Activated CD4-positive, alpha-beta T cell treated with anti-CD3 and anti-CD28 coated beads, Interleukin-2, amount 50 U/mL, for 1 hour (primary cell): Measurements from ENCODE around the gene CBY2.
"Not testable (repeated sequence)": the region's sequence is repeated elsewhere in the genome, so short reads cannot be mapped to it uniquely, and the experiment has no call there.

Experiments used
- DNase-seq: peaks from one replicate; pipeline ENCODE4 v3.0.0-alpha.2; 2020

Gene CBY2

DNA sequence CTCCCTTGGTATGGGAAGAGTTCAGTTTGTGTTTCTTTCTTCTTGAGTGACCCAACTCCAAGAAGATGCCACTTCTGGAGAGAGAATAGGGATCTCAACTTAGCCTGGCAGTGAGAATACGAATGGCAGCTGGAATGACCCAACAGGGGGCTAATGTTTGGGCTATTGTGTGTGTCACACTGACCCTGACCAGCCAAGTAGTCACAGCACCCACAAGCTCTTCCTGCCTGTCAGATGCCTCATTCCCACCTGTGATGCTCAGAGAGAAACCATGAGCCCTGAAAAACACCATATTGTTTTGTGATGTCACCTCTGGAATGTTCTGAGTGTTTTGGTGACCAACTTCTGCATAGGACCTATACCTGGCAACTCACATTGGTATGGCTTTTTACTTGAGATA, at the start of gene CBY2:
Gene CBY2, plus strand, starts transcription at position 233 of the 400 bp plus-strand sequence. Its CDS starts 71 bp downstream, at position 304.
- no peak for DNase-seq

DNA sequence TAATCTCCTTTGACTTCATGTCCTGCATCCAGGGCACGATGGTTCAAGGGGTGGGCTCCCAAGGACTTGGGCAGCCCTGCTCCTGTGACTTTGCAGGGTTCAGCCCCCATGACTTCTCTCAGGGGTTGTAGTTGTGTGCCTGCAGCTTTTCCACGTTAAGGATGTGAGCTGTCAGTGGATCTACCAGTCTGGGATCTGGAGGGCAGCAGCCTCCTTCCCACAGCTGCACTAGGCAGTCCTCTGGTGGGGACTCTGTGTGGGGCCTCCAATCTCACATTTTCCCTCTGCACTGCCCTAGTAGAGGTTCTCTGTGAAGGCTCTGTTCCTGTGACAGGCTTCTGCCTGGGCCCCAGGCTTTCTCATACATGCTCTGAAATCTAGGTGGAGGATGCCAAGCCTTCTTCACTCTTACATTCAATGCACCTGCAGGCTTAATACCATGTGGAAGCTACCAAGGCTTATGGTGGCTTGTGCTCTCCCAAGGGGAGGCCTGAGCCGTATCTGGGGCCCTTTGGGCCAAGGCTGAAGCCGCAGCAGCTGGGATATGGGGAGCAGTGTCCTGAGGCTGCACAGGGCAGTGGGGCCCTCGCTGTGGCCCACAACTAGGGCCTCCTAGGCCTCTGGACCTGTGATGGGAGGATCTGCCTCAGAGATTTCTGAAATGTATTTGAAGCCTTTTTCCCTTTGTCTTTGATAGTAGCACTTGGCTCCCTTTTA, 47.3 kb upstream of the CBY2 start:
- DNase-seq: no peak

- DNase-seq: no peak
Measured at GRCh38 chr13:45658586-45659235, 43.4 kb upstream of the CBY2 start.

DNA sequence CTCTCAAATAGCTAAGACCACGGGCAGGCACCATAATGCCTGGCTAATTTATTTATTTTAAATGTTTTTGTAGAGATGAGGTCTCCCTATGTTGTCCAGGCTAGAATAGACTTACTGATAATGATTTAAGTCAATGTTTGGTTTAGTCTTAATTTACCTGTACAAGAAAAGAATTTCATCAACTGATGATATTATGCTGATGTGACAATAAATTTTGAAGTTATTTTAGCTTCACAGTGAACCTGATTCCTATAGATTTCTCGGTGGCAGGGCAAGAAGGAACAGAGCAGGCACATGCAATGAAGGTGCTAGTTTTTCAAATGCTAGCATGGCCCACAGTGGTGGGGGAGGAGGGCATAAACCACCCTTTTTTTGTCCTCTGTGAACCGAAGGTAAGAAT, 42.6 kb upstream of the CBY2 start:
- no peak for DNase-seq

GRCh38 chr13:45660458-45660857, 41.7 kb upstream of the CBY2 start:
- DNase-seq: not testable (repeated sequence)

DNA sequence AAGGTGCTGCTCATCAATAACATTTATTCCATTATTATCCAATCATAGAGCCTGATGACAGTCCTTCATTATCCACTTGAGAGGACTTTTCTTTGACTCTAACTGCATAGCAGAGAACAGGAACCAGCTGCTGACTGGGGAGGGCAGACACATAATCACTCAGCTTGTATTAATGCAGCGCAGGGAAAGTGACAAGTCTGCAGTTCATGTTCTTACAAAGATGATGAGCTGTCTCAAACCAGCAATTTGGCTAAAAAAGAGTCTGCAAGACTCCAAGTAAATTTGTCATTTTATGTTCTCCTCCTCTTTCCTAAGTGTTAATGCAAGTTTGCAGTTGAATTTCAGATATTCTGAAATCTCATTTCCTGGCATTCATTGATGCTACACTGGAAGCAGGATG, 40.0 kb upstream of the CBY2 start:
- no peak for DNase-seq

- DNase-seq: not testable (repeated sequence)
Measured at GRCh38 chr13:45662903-45663302, 39.2 kb upstream of the CBY2 start.

- not testable (repeated sequence) for DNase-seq
Measured at GRCh38 chr13:45669626-45670025, 32.5 kb upstream of the CBY2 start.

- no peak for DNase-seq
Measured at GRCh38 chr13:45670189-45670885, 31.8 kb upstream of the CBY2 start.

DNA sequence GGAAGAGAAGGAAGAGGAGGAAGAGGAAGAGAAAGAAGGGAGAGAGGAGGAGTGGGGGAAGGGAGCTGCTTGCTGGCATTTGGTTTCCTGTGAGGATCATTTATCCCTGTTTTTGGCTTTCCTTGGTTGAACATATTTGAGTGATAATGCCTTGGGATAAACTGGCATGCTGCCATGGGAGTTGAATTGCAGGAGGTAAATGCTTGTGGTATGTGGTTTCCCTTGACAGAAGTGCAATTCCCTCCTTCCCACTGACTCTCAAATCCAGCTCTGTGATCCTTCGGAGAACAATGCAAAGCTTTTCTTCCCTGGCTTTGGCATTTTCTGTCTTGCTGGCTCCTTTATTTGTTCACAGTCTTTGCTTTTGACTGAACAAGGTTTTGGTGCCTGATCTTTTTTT, 27.2 kb upstream of the CBY2 start:
- DNase-seq: no peak

- no peak for DNase-seq
Measured at GRCh38 chr13:45678282-45678681, 23.8 kb upstream of the CBY2 start.

DNA sequence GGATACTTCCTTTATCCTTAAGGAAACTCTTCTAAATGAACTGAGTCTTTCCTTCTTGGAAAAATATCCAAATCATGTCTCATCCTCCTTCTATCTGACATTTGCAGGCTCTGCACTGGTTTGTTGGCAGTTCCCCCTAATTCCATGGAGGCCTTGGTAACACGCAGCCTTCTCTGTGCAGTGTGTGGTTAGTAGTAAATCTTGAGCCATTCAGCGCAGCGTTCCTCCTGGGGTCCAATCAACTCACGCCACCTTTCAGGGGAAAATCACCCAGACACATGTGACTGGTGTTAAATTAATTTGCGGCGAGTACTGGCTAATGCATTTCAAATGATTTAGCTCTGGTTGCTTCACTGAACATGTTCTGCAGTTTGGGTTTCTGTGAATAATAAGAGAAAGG, 21.0 kb upstream of the CBY2 start:
- no peak for DNase-seq

DNA sequence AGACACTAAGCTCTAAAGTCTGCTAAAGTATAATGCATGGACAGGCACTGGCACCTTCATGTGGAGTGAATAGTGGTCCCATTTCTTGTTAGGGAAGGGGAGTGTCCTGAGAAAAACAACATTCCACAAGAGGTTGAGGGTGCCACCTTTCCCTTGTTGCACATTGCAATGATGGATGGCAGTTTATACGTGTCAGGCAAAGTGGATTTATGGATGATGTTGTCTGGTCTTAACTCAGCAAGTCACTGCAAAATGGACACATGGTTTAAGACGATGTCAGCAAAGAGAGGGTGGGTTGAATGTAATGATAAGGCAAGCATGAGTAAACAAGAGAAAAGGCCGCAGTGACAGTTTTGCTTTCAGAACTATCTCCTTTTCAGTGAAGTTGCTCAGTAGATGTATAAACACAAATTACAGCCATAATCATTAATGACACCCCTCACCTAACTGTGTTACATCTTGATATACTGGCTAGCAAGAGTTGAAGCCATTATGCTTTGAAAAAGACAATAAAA, 19.6 kb upstream of the CBY2 start:
- no peak for DNase-seq

DNA sequence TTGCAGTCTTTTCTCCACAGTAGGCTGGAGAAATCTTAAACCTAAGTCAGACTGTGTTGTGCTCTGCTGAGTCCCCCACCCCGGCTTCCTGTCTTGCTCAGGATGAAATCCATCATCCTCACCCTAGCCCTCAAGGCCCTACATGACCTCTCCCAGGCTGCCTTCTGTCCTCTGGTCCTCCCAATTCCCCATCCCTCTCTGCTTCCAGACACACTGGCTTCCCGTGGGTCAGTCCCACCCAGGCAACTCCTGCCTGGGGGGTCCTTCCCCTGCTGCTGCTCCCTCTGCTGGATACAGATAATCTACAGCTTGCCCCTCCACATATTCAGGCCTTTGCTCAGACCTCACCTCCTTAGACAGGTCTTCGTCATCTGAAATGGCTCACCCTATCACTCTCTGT, 18.4 kb upstream of the CBY2 start:
- DNase-seq: no peak

DNA sequence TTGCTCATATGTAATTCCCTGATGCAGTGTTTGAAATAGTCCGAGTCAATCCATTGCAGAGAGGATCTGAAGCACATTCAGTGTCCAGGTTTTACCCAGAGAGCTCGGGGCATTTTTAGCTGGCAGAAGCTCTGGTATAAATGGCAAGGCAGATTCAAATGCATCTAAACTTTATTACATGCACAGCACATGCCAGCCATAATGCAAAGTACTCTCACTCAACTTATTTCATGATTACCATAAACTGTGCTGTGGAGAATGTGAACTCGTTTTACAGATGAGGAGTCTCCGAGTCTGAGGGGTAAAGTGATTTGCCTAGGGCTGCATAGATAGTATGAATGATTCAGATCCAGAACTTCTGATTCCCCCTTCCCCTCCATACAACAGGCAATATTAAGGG, 13.5 kb upstream of the CBY2 start:
- DNase-seq: no peak

DNA sequence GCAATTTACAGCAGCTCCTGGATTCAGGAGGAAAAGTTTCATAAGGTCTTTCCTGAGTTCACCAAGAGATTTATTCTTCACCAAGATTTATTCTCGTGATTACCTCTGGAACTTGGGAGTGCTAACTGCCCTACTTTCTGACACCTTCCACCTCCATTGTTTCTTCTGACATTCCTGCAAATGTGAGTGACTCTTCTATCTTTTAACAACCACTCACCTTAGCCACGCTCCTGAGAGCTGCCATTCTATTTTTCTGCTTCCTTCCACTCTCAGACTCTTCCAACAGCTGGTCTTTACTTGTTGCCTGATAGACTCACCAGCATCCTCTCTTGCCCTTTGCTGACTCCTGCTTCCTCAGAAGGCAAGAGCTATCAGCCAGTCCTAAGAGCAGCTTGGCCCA, 11.5 kb upstream of the CBY2 start:
- DNase-seq: no peak

- DNase-seq: no peak
Measured at GRCh38 chr13:45691251-45691650, 10.9 kb upstream of the CBY2 start.

DNA sequence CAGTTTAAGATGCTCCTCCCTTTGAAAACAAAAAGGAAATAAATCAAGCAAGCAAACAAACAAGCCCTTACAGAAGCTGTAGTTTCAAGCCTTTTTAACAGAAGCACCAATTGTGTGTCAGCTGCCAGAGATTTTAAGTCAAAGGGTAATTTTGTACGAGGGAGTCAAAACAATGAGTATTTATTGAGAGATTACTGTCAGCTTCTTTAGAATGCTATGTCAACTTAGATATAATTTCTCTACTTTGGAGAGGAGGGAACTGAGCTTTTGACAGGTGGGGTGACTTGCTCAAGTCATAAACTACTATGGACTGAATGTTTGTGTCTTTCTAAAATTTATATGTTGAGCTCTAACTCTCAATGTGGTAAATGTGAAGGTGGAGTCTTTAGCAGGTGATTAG, 10.5 kb upstream of the CBY2 start:
- no peak for DNase-seq

DNA sequence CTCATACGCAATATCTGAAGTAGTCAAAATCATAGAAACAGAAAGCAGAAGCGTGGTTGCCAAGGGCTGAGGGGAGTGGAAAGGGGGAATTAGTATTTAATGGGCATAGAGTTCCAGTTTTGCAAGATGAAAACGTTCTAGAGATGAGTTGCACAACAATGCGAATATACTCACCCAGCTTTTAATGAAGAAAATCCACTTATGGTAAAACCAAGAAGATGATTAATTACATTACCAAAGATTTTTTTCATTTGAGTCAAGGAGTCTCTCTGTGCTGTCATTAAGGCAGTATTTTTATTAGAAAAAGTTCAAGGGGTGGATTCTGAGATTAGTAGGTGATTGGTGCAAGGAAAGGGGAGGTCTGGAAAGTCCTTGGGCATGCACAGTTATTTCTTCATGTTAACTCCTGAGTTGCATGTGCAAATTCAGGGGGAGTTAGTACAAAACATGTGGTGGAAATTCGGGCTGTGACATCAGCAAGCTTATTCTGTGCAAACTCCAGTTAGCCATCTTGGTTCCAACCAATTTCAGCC, 6.9 kb upstream of the CBY2 start:
- DNase-seq: no peak

- DNase-seq: no peak
Measured at GRCh38 chr13:45696610-45697226, 5.4 kb upstream of the CBY2 start.

GRCh38 chr13:45700971-45701900, 884 bp upstream of the CBY2 start:
- no peak for DNase-seq

GRCh38 chr13:45702869-45703391, 810 bp downstream of the CBY2 start:
- no peak for DNase-seq
